ENCODE results near the gene ABCA9.
A peak's percentile ranks its signal among the peaks of the same experiment; 100 is the strongest.

Gene ABCA9

DNA sequence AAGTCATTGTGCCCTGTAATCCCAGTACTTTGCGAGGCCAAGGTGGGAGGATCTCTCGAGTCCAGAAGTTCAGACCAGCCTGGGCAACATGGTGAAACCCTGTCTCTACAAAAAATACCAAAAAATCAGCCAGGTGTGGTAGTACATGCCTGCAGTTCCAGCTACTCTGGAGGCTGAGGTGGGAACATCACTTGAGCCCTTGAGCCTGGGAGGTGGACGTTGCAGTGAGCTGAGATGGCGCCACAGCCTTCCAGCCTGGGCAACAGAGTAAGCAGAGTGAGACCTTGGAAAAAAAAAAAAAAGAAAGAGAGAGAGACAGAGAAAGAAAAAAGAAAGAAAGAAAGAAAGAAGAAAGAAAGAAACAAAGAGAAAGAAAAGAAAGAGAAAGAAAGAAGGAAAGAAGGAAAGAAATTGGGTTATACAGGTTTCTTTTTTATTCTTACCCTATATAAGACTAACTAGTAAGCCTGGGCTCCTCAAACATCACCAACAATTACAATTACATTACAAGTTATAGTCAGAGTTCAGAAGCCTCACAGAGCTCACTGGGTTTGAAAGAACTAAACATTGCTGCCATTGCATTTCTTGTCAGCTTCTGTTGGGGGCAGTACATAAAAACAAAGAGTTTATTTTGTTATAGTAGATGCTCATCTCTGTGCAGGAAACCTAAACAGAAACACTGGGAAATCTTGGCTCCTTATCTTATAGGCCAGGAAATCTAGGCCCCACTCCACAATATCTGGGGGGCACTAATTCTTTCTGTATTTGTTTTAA is 6.7 kb upstream of the ABCA9 start:
- DNase-seq = no peak

DNA sequence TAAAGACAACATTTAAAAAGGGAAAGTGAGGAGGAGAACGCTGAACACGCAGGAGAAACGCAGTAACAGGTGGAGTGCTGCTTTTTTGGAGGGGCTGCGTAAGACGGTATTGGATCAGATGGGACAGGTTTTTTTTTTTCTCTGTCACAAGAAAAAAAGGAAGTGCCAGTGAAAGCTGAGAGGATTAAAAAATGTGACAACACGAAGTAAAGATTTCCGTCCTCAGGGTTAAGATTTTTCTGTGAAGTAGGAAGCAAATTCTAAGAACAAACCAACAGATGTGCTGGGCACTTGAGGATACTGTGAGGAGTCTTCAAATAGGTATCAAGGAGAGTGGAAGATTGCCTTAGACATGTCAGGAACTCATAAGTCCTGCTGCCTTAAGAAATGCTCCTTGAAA is 5.8 kb upstream of the ABCA9 start:
- DNase-seq = no peak

GRCh38 chr17:69065113-69065512 is 4.4 kb upstream of the ABCA9 start:
- no peak for DNase-seq

DNA sequence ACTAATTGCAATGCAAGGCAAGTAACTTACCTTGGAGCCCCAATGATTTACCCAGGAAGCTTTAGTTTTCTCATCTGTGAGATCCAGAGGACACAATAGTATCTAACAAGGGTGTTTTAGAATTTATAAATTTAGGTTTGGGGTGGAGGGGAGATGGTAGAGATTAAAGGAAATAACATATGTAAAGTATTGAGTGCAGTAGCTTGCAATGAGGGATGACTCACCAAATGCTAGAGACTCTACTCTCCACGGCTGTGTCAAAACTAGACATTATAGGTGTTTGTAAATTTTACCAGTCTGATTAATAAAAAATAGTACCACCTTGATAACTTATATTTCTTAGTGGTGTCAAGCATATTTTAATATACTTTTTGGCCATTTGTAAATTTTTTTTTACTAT is 3.7 kb upstream of the ABCA9 start:
- DNase-seq = no peak

- no peak for DNase-seq
Observed at GRCh38 chr17:69064001-69064400, 3.3 kb upstream of the ABCA9 start.

DNA sequence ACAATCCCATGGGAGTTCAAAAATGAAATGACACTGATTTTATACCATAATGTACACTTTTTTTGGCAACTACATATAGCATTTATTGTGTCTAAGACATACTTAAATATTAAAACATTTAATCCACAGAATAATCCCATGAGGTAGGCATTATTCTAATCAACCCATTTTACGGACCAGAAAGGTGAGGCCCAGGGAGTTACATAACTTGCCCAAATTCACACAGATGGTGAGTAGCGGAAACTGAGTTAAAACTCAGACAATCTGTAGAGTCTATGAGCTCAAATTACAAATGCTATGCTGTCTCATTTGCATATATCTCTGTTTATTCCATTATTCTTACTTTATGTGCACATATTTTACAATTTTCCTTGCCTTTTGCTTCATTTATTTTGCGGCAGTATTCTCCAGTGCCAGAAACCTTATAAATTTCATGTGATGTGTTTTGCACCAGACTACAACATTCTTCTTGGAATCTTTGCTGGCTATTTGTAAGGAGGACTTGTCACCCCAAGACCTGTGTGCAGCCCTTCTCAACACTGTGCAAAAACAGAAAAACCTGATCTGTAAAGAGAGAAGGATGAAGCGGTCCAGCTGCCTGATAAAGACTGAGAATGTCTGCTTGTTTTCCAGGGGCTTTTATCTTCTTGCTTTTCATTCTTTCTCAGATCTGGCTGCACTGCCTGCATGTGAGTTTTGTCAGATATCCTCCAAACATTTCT is 2.3 kb upstream of the ABCA9 start:
- no peak for DNase-seq

DNA sequence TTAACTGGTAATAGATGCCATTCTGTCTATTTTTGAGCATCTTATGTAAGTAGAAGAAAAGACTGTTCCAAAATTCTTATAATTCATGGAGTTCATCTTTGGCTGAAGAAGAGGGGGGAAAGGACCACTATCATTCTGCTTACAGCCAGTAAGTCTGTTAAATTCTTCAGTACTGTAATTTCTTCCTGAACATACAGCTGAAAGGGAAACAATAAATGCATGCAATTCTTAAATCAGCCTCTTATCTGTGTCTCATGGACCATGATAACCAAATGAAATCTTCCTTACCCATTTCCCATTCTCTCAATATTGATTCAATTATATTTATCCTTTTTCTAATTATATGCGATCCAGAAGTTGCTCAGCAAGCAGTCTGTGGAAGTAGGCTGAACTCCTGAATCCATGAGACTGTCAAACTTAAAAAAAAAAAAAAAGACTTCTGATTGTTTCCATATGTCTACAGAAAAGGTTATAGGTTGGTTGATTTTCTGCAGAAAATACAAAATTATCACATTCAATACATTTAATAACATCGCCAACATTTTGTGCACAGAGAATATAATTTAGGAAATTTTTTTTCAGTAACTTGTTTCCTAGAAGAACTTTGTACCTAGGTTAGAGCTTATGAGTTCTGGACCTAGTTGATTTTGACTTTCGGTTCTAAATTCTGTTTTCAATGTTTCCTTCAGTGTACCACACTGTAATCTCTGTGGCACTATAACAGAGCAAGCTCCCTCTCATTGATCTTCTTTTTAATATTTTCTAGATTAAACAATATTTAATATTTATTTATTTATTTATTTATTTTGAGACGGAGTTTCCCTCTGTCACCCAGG is 1.2 kb upstream of the ABCA9 start:
- no peak for DNase-seq

GRCh38 chr17:69059458-69060175 is 1.1 kb downstream of the ABCA9 start:
- DNase-seq = no peak

GRCh38 chr17:69058165-69058564 is 2.6 kb downstream of the ABCA9 start:
- DNase-seq = no peak

DNA sequence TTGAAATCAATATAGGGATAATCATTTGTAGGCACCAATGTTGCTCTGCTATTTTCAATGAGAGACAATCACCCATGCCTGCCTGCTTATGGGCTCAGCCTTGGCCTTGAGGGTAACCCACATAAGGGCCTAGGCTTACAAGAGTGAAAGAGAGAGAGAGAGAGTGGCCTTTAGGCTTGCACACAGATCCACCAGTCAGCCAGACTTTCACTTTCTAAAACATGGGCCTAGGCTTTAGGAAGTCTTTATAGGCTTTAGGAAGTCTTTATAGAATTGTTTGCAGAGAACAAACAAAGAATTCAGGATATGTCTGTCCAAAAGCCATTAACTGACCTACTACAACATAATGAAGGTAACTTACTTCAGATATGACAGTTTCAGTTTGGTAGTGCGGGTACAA is 3.4 kb downstream of the ABCA9 start:
- no peak for DNase-seq

DNA sequence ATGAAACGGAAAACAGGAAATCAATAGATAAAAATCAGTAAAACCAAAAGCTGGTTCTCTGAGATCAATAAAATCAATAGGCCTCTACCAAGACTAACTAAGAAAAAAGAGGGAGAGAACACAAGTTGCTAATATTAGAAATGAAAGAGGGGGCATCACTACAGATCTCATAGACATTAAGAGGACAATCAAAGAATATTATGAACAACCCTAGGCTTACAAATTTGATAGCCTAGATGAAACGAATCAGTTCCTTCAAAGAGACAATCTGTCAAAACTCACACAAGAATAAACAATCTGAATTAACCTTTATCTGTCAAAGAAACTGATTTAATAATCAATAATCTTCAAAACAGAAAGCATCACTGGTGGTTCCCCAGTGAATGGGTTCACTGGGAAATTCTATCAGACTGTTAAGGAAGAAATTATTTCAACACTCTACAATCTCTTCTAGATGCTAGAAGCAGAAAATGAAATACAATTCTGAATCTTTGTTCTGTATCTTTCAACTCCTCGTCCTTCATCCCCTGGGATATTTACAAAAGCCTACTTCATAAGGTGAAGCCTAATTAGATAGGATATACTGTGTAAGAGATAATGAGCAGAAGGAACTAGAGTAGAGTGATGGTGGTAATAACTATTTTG is 4.4 kb downstream of the ABCA9 start:
- no peak for DNase-seq

- DNase-seq = no peak
Observed at GRCh38 chr17:69055334-69055733, 5.4 kb downstream of the ABCA9 start.

GRCh38 chr17:69050999-69051775 is 9.5 kb downstream of the ABCA9 start:
- no peak for DNase-seq

- DNase-seq = no peak
Observed at GRCh38 chr17:69048634-69049033, 12.1 kb downstream of the ABCA9 start.

DNA sequence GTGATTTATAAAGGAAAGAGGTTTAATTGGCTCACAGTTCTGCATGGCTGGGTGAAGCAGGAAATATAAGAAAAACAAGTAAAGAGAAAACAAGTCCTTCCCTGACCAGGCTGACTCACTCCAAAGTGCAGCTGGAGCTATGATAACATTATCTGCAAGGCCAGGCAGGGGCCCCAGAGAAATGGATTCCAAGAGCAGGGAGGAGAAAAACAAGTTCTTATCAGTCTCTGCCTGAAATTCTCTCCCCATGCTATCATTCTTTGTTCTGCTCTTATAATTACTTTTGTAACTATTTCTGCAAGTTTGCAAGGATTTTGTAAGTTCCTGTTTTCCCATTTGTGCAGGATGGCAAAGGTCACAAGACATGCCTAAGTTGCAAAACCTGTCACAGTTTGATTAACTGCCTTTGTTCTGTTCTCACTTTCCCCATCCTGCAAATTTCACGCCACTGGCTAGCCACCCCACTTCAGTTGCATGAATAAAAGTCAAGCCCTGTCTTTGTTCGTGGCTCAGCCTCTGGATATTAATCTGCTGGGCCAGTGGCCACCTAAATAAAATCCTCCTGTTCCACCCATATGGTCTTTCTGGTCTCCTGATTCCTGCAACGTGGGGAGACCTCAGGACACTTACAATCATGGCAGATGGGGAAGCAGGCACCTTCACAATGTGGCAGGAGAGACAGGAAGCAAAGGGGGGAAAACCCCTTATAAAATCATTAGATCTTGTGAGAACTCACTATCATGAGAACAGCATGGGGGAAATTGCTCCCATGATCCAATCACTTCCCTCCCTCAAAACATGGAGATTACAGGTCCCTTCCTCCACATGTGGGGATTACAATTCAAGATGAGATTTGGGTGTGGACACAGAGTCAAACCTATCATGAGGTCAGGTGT is 13.1 kb downstream of the ABCA9 start:
- peak; percentile 90 for DNase-seq

GRCh38 chr17:69046121-69046807 is 14.5 kb downstream of the ABCA9 start:
- DNase-seq = no peak

DNA sequence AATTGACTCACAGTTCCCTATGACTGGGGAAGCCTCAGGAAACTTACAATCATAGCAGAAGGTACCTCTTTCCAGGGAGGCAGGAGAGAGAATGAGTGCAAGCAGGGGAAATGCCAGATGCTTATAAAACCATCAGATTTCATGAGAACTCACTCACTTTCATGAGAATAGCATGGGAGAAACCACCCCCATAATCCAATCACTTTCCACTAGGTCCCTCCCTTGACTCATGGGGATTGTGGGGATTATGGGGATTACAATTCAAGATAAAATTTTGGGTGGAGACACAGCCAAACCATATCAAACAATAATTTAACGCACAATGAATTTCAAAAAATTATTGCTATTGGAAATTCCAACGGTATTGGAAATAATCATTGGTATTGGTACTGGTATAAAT is 15.1 kb downstream of the ABCA9 start:
- DNase-seq = no peak

DNA sequence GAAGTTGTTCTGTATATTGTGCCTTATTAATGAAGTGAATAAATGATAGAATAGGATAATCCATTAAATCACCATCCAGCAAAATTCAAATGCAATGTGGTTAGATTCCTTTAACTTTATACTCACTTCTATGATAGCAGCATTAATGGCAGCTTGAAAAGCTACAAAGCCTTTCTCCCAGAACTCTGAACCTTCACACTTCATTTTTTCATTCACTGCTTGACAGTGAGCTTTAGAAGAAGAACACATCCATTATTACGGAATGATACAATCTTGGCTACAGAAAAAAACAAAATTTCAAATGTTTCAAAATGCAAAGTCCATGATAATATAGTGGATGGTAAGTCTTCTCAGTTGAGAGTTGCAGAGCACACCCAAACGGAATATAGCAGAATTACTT is 16.4 kb downstream of the ABCA9 start:
- DNase-seq = no peak

GRCh38 chr17:69043098-69043734 is 17.5 kb downstream of the ABCA9 start:
- no peak for DNase-seq

All from NCI-H226 (cell line).